Measurements from ENCODE around the gene CFAP97D2. TPM values are rescaled to one million over a fixed set of nuclear protein-coding genes. Genes with fewer than 3 reads are reported as not detected.
A peak's percentile ranks its signal among the peaks of the same experiment; 100 is the strongest.
"Not testable (repeated sequence)": the region's sequence is repeated elsewhere in the genome, so short reads cannot be mapped to it uniquely, and the experiment has no call there.

Gene CFAP97D2
- total RNA-seq, 4 donors from 2014 or later: not detected

DNA sequence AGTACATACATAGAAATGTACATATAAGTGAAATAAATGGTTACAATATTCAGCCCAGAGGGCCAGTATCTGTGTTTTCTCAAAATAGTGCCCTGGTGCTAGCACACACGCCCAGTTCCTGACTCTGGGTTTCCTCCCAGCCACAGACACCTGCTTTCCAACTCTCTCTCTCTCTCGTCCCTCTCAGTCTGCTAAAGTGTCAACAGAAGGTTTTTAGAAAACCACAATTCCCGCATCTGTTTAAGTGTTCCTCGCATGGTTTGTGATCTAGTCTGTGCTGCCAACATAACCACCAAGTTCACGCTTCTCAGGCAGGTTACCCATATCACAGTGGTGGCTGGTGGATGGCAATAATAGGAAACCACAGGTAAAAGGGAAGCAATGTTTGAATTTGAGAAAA is 84.5 kb downstream of the CFAP97D2 start:
- no peak for DNase-seq
- peaks cover 68 to 70% of the 10 kb centered on the region in 2 donors for H3K36me3 ChIP-seq
- 75 to 93% methylated on average over 5 of the region's 5 CpGs for WGBS, 2 donors

DNA sequence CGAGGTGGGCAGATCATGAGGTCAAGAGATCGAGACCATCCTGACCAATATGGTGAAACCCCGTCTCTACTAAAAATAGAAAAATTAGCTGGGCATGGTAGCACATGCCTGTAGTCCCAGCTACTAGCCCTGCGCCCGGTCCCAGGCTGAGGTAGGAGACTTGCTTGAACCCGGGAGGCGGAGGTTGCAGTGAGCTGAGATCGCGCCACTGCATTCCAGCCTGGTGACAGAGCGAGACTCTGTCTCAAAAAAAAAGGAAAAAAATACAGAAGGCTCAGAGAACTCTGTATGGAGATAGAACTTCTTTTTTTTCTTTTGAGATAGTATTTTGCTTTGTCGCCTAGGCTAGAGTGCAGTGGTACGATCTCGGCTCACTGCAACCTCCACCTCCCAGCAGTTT is 85.3 kb downstream of the CFAP97D2 start:
- peaks cover 70% of the 10 kb centered on the region in 2 donors for H3K36me3 ChIP-seq
- H3K27ac ChIP-seq; H3K9me3 ChIP-seq; DNase-seq; H3K27me3 ChIP-seq; H3K4me3 ChIP-seq (replicated peaks in 1 of 3); intact Hi-C loops (cut with DNase I): not testable (repeated sequence)
- WGBS, 2 donors: 96 to 99% methylated on average over 13 of the region's 13 CpGs
- H3K4me1 ChIP-seq: peaks cover 10 to 13% of the 10 kb centered on the region in 2 donors

More for the DNA sequence above, 84.5 kb downstream of the CFAP97D2 start:
- TF ChIP-seq POLR2A (IDR thresholded peaks at IDR 0.05): no peak
- TF ChIP-seq, protein P1, sequence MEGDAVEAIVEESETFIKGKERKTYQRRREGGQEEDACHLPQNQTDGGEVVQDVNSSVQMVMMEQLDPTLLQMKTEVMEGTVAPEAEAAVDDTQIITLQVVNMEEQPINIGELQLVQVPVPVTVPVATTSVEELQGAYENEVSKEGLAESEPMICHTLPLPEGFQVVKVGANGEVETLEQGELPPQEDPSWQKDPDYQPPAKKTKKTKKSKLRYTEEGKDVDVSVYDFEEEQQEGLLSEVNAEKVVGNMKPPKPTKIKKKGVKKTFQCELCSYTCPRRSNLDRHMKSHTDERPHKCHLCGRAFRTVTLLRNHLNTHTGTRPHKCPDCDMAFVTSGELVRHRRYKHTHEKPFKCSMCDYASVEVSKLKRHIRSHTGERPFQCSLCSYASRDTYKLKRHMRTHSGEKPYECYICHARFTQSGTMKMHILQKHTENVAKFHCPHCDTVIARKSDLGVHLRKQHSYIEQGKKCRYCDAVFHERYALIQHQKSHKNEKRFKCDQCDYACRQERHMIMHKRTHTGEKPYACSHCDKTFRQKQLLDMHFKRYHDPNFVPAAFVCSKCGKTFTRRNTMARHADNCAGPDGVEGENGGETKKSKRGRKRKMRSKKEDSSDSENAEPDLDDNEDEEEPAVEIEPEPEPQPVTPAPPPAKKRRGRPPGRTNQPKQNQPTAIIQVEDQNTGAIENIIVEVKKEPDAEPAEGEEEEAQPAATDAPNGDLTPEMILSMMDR (IDR thresholded peaks at IDR 0.05): no peak
- H3K9me3 ChIP-seq: no peaks in the 10 kb centered on the region
- intact Hi-C loops (cut with DNase I): no loop called here
- no peak overlapping the region for H3K4me3 ChIP-seq (replicated peaks in 1 of 3)
- peaks cover 10 to 13% of the 10 kb centered on the region in 2 donors for H3K4me1 ChIP-seq
- peak overlapping the region in 1 of 3 donors; percentile 14 for H3K27ac ChIP-seq
- H3K27me3 ChIP-seq: no peaks in the 10 kb centered on the region

DNA sequence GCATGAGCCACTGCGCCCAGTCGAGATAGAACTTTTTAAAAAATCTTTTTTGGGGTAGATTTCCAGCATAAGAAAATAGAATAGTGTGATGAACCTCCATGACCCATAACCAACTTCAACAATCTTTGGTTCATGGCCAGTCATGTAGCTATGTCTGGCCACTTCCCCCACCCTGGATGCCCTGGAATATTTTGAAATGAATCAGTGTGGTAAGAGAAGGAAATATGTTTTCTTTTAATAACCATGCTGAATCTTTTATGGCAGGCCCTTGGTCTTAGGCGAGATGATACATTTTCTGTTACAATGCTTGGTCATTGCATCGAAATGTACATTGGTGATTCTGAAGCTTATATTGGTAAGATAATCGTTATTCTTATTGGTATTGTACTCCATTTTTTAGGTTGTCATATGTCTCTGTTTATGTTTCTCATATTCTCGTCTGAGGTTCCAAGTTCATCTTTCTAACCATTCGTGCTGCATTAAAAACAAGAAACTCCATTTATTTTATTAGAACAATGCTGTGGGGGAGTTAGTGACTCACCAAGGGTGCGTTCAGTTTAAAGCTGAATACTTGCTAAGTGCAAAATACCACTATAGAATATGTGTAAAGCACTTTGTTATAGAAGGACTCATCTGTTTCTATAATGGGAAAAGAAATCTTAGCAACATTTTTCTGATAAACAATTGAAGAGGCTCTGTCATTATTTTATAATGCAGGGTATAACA is 86.0 kb downstream of the CFAP97D2 start:
- WGBS, 2 donors: 95% methylated on average over 8 of the region's 8 CpGs
- intact Hi-C loops (cut with DNase I): no loop called here
- TF ChIP-seq POLR2A (IDR thresholded peaks at IDR 0.05): no peak
- TF ChIP-seq, protein P1 (IDR thresholded peaks at IDR 0.05): no peak
- no peak for DNase-seq
- H3K36me3 ChIP-seq: peaks cover 64 to 67% of the 10 kb centered on the region in 2 donors
- H3K27ac ChIP-seq: no peak overlapping the region
- peaks cover 10 to 13% of the 10 kb centered on the region in 2 donors for H3K4me1 ChIP-seq
- H3K9me3 ChIP-seq: no peaks in the 10 kb centered on the region
- no peak overlapping the region for H3K4me3 ChIP-seq (replicated peaks in 1 of 3)
- no peaks in the 10 kb centered on the region for H3K27me3 ChIP-seq

DNA sequence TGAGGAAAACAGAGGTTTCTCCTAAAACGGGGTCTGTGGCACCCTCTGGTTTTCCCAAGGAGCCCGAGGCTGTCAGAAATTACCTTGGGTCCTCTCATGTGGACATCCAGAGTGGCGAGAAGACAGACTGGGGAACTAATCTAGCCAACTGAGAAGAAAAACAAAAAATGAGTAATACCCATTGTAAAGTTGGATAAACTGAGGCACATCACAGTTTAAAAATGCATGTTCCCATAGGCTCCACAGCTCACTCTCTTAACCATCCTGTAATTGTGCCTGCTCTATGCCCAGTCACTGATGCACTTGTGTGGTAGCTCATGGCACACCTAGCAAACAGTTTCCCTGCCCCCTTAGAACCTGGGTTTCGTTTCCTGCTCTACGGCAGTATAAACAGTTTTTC is 87.2 kb downstream of the CFAP97D2 start:
- Histone ChIP-seq H3K4me1 (peaks cover 10 to 13% of the 10 kb centered on the region in 2 donors), H3K9me3 (no peaks in the 10 kb centered on the region), H3K27me3 (no peaks in the 10 kb centered on the region), H3K4me3 (replicated peaks in 1 of 3) (no peak overlapping the region), H3K36me3 (peaks cover 57% of the 10 kb centered on the region in 2 donors), H3K27ac (no peak overlapping the region)
- TF ChIP-seq POLR2A (IDR thresholded peaks at IDR 0.05): no peak
- TF ChIP-seq, protein P1 (IDR thresholded peaks at IDR 0.05): no peak
- DNase-seq: no peak
- intact Hi-C loops (cut with DNase I): no loop called here
- 93 to 98% methylated on average over 5 of the region's 5 CpGs for WGBS, 2 donors

DNA sequence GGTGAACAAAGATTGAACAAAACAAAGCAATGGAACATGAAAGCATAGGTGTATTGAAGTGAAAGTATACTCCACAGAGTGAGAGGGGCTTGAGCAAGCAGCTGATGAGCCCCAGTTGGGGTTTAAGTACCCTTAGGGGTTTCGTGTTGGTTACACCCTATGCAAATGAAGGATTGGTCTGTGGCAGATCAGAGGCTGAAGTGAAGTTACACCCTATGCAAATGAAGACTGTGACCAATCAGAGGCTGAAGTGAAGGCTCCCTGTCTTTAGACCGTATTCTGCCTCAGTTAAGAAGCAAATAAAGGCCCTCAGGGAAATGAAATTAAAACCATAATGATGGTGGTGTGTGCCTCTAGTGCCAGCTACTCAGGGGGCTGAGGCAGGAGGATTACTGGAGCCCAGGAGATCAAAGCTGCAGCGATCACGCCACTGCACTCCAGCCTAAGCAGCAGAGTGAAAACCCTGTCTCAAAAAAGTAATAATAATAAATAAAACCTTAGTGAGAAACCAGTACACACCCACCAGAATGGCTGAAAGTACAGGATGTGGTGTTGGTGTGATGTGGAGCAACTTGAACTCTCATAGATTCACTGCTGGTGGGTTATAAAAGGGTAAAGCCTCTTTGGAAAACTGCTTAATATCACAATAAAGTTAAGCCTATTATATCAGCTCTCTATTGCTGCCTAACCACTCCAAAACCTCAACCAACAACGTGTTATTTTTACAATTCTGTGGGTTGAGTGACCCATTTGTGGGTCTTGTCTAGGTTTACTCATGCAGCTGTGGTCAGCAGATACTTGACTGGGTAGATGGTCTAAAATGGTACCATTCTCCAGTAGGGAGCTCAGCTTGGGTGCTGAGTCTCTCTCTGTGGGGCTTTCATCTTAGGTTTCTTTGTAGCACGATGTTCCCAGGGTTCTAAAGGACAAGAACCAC is 89.6 kb downstream of the CFAP97D2 start:
- H3K36me3 ChIP-seq: peaks cover 59 to 65% of the 10 kb centered on the region in 2 donors
- no peaks in the 10 kb centered on the region for H3K4me1 ChIP-seq
- H3K9me3 ChIP-seq: no peaks in the 10 kb centered on the region
- H3K4me3 ChIP-seq (replicated peaks in 1 of 3): no peak overlapping the region
- no peak overlapping the region for H3K27ac ChIP-seq
- no peaks in the 10 kb centered on the region for H3K27me3 ChIP-seq
- 93 to 94% methylated on average over 6 of the region's 6 CpGs for WGBS, 2 donors
- no peak for DNase-seq
- intact Hi-C loops (cut with DNase I): no loop called here
- TF ChIP-seq POLR2A (IDR thresholded peaks at IDR 0.05): no peak
- TF ChIP-seq, protein P1 (IDR thresholded peaks at IDR 0.05): no peak

All from thyroid gland (tissue), 4 donors.